GM19351 (cell line): Measurements from ENCODE around the gene FYB2.

Experiments
- ATAC-seq: cut with Tn5 transposase; IDR thresholded peaks from one replicate; pipeline ENCODE4 v1.9.1; 2021; ENCODE audit warnings: mild to moderate bottlenecking, moderate library complexity; ENCODE audit not compliant: unreplicated experiment

FYB2 gene

GRCh38 chr1:56819387-56819899 lies at the start of gene FYB2:
Gene FYB2 (minus strand): TSS chr1:56819404. CDS start chr1:56819290, 114 bp downstream.
- ATAC-seq = no peak

DNA sequence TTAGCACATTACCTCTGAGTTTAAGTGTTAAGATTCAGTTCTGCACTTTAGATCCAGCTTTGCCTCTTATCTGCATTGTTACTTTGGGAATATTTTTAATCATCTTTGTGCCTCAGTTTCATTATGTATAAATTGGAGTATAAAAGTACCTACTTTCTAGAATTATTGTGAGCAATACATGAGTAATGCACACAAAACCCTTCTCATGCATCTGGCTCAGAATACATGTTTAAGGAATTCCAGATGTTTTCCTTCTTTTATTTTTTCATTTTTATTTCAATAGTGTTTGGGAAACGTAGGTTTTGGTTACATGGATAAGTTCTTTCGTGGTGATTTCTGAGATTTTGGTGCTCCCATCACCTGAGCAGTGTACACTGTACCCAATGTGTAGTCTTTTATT lies 49.6 kb upstream of the FYB2 start:
- ATAC-seq = no peak

DNA sequence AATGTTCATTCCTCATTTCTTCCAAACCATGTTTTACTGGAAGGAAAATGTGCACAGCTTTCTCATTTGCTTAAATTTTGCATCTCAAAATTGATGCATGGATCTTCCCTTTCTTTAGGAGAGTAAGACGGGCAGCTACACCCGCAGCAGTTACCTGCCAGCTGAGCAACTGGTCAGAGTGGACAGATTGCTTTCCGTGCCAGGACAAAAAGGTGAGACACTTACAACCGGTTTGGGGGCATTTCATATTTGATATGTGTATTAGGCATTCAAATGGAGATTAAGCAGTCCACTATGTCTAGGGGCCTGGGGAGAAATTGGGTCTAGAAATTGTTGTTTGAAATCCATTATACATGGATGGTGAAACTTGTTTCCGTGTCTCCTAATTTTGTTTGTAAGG lies 48.3 kb upstream of the FYB2 start:
- ATAC-seq = no peak

DNA sequence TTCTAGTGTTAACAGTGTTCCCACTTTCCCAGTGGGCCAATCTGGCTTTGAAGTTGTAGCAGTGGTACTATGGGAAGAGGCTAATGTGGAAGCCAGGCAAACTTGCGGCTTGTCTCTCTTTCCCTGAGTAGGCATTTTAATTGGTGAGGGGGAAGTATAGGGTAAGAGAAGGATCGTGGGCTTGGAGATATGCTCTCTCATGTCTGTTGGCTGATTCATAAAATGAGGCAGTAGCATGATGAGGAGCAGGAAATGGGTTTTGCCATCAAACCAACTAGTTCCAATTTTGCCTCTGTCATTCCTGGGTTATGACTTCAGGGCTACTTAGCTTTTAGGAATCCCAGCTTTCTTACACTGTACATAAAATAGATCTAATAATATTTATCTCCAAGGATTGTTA lies 47.5 kb upstream of the FYB2 start:
- ATAC-seq = no peak

GRCh38 chr1:56864430-56864829 lies 45.2 kb upstream of the FYB2 start:
- no peak for ATAC-seq

DNA sequence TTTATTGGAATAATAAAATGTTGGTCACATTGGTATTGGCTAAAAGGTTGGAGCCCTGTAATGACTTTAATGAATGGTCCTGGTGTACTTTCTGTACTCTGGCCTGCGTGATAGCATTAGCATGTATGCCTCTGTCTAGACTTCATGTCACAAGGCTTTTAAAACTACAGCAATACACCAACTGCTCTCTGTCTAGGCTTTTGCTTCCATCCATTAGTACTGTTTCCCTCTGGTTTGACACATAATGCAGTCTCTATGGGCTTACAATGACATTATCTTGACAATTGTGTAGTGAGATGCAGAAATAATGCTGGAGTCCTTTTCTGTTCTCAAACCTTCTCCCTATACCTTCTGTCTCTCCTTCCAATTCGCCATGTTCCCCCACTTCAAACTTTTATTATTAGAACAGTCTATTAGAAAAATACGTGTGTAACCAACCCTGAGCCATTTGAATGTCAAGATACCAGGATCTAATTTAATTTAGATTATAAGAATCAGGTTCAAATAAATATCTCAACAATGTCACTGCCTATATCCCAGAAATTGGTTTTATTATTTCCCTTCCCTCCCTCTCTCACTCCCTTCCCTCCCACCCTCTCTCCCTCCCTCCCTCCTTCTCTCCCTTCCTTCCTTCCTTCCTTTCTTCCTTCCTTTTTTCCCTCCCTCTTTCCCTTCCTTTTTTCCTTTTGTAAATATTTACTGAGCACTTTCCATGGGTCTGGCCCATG lies 44.2 kb upstream of the FYB2 start:
- no peak for ATAC-seq

GRCh38 chr1:56859287-56859686 lies 40.1 kb upstream of the FYB2 start:
- ATAC-seq = no peak

DNA sequence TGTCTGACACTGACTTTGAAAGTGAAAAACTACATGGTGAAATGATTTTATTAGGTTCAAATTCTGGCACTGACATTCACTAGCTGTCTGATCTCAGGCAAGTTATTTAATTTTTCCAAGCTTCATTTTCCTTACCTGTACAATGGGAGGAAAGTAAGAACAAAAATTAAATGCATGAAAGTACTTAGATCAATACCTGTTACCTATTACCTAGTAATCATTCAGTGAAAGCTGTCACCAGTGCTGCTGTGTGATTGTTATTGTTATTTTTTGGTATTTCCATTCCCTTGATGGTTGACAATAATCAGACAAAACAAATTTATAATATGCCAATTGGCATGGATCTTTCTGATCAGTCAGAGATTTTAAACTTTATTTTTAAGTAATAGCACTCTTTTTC lies 37.0 kb upstream of the FYB2 start:
- ATAC-seq = no peak

DNA sequence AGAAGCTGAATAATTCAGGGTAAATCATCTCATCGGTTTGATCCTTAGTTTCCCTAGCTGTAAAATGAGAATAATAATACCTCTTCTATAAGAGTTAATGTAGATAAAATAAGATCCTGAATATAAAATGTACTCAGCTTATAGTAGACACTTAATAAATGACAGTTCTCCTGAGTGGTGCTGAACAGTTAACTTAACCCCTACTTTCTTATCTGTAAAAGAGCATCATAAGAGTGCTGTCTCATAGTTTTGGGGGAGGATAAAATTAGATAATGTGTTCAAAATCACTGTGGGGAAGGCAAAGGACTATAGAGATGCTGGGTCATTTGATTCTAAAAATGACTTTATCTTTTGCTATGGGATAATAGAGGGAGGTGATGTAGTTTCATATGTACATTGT lies 36.0 kb upstream of the FYB2 start:
- no peak for ATAC-seq

- no peak for ATAC-seq
These were observed 35.4 kb upstream of the FYB2 start, which contains the start of gene C8A for GRCh38 chr1:56854521-56855099. Gene C8A (plus strand): TSS chr1:56854797. CDS start chr1:56854902, 105 bp downstream.

GRCh38 chr1:56852476-56852875 lies 33.3 kb upstream of the FYB2 start:
- ATAC-seq = no peak

DNA sequence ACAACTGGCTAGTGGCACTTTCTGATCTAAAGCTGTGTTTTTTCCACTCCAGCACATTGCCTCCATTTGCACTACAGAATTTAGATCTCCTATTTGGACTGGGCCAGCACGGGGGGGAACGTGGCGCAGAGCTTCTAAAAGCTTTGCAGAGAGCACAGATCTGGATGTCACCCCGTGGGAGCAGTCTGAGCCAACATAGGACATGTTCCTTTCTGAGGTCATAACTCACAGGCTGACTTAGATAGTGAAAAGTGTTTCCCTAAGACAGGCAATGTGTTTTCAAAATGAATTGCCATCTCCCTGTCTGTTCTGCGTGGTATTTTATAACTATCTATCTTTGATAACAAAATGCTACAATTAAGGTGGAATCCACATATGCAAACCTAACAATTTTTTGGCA lies 31.7 kb upstream of the FYB2 start:
- ATAC-seq = no peak

- no peak for ATAC-seq
These were observed 31.2 kb upstream of the FYB2 start for GRCh38 chr1:56850411-56850810.

GRCh38 chr1:56849750-56850149 lies 30.5 kb upstream of the FYB2 start:
- ATAC-seq = no peak

DNA sequence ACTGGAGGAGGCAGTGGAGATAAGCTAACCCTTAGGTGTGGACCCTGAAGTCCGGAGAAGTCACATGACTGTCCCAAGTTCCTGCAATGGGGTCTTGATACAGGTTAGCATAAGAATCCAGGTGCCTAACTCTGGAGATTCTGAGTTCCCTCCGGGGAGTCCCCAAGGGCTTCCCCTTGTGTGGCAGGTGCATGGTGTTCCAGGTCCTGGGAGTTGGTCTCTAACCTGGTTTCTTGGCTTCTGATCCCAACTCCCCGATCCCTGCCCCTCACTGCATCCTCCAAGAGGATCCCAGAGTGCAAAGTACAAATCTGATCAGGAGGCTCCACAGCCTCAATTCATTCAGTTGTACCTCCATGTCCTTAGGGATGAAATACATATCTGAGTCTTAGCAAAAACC lies 26.1 kb upstream of the FYB2 start:
- no peak for ATAC-seq

- no peak for ATAC-seq
These were observed 25.4 kb upstream of the FYB2 start for GRCh38 chr1:56844545-56845136.

GRCh38 chr1:56843544-56843943 lies 24.3 kb upstream of the FYB2 start:
- no peak for ATAC-seq

- ATAC-seq = no peak
These were observed 19.6 kb upstream of the FYB2 start for GRCh38 chr1:56838759-56839158.

GRCh38 chr1:56837244-56837939 lies 18.2 kb upstream of the FYB2 start:
- ATAC-seq = no peak

- no peak for ATAC-seq
These were observed 17.2 kb upstream of the FYB2 start for GRCh38 chr1:56836359-56836758.

DNA sequence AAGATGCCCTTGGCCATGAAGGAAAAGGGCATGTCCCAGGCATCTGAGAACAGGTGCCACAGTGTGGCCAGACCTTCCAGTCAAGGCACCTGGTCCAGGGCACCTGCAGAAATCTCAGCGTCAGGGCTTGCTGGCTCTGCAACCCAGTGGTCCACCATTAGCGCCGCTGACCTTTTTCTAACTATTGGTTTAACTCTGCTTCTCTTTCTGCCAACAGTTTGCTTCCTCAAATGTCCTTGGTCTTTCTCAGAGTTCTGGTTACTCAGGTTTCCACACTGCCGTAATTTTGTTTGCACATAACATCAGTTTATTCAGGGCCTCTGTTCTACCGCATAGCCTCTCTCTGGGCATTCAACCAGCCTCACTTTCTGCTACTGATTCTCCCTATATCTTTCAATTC lies 16.5 kb upstream of the FYB2 start:
- no peak for ATAC-seq
